Measurements from ENCODE around the gene SYF2.
"Not testable (repeated sequence)": the region's sequence is repeated elsewhere in the genome, so short reads cannot be mapped to it uniquely, and the experiment has no call there.

Gene SYF2

DNA sequence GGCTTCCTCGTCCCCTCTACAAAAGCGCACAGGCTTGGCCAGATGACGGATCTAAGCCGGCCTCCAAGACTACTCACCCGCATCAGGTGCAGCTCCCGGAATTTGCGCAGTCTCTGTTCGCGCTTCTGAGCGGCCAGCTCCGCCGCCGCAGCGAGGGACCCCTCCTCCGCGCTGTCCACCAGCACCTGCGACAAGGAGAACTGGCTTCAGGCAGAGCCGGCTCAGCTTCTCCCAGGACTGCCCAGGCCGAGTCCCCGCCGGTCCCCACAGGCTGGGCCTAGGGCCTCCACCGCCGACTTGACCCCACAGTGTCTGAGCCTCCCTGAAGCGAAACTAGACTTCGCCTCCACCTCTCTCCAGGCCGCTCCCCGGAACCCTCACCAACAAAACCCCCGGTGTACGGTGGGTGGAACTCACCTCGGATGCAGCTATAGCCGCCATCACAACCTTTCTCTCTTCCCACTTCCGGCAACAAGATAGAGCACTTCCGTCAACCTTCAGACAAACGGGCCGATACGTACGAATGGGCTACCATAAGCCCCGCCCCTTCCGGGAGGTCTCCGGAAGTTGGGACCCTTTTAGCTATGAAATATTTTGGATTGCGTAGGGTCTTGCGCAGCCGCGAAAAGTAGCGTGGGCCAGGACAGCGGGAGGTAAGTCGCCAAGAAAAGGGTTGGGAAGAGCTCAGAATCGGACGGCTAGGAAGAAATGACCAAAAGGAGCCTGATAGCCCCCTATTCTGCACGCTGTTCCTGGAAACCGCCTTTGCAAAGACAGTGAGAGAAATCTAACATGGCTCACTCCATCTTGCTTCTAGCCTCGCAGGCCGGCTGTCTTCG, at the start of gene SYF2:
Gene SYF2, minus strand, starts transcription at position 476 of the 839 bp plus-strand sequence. Its CDS starts 35 bp downstream, at position 441.
- peak; percentile 84 for DNase-seq (ENCODE audit: low read depth)

GRCh38 chr1:25279693-25280111, 47.4 kb upstream of the SYF2 start:
- DNase-seq (ENCODE audit: low read depth) = not testable (repeated sequence)

GRCh38 chr1:25278790-25279189, 46.5 kb upstream of the SYF2 start:
- not testable (repeated sequence) for DNase-seq (ENCODE audit: low read depth)

- not testable (repeated sequence) for DNase-seq (ENCODE audit: low read depth)
Observed at GRCh38 chr1:25278358-25278757, 46.1 kb upstream of the SYF2 start.

DNA sequence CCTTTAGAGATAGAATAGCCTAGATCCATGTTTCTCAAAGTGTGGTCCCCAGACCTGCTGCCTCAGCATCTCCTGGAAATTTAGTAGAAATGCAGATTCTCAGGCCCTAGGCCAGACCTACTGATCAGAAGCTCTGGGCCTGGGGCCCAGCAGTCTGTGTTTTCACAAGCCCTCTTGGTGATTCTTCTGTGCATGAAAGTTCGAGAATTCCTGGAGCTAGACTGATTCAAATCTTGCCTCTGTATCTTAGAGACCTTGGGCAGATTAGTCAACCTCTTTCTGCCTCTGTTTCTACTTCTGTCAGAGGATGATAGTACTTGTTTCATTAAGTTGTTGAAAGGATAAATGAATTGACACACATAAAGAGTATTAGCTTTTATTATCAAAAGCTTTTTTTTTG, 45.0 kb upstream of the SYF2 start:
- DNase-seq (ENCODE audit: low read depth) = not testable (repeated sequence)

DNA sequence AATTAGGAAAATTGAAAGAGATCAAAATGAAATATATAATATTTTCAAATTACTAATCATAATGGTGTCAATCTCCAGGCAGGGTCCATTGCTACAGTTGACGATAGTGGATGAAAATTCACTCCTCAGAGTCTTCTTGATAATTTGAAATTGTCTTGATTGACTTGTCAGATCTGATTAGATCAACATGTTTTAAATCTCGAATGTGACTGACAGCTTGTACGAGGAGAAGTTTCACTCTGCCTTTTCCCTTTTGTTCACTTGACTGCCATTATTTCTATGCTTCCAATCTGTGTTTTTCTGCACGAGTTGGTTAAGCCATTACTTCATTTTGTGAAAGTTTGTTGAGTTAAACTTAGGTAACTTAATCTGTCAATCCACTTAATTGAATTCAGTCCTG, 43.3 kb upstream of the SYF2 start:
- DNase-seq (ENCODE audit: low read depth) = not testable (repeated sequence)

GRCh38 chr1:25272238-25272637, 39.9 kb upstream of the SYF2 start, which contains the start of gene RHD:
RHD (plus strand) TSS chr1:25272509; CDS start chr1:25272548, 39 bp downstream.
- not testable (repeated sequence) for DNase-seq (ENCODE audit: low read depth)

DNA sequence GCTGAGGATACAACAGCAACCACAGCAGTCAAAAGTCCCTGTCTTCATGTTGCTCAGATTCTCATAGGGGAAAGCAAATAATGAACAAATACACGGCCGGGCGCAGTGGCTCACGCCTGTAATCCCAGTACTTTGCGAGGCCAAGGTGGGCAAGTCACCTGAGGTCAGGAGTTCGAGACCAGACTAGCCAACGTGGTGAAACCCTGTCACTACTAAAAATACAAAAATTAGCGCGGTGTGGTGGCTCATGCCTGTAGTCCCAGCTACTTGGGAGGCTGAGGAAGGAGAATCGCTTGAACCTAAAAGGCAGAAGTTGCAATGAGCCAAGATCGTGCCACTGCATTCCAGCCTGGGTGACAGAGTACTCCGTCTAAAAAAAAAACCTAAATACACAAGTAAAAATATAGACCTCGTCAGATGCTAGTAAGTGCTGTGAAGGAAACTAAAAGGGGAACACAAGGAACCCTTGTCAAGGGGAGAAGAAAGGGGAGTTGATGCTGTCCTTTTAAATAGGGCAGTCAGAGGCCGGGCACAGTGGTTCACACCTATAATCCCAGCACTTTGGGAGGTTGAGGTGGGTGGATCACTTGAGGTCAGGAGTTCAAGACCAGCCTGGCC, 36.0 kb upstream of the SYF2 start:
- DNase-seq (ENCODE audit: low read depth) = not testable (repeated sequence)

DNA sequence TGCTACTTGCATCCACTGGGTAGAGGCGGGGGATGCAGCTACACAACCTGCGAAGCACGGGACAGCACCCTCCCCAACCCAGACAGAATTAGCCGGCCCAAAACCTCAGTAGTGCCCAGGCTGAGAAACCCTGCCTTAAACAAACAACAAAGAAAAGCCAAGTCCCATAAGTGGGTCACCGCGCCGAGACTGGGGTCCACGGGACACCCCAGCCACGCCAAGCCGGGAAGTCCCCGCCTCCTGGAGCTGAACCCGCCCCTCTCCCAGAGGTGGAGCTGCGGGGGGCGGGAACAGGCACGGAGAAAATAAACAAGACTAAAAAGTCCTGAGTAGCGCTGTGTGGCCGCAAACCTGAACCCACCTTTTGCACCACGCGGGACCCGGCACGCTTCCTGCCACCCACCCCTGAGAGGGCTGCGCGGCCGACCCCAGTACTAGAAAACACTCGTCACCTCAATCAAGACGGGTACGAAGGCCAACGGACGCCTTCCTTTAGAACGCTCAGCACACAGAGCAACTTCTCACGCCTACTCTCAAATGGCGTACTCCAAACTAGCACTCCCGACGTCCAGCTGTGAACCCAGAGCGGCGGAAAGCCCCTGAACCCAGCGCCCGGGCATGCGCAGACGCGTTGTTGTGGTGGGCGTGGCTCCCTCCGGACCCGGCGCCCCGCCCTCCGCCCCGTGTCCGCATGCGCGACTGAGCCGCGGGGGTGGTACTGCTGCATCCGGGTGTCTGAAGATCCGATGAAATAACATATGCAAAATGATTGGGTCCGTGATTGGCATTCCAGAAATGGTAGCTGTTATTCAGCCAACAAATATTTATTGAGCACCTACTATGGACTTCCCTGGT, 35.2 kb upstream of the SYF2 start:
- peak; percentile 85 for DNase-seq (ENCODE audit: low read depth)

GRCh38 chr1:25266554-25267287, 34.4 kb upstream of the SYF2 start:
- DNase-seq (ENCODE audit: low read depth) = not testable (repeated sequence)

GRCh38 chr1:25260336-25260735, 28.0 kb upstream of the SYF2 start:
- DNase-seq (ENCODE audit: low read depth) = not testable (repeated sequence)

- not testable (repeated sequence) for DNase-seq (ENCODE audit: low read depth)
Observed at GRCh38 chr1:25259813-25260212, 27.5 kb upstream of the SYF2 start.

GRCh38 chr1:25257196-25257595, 24.9 kb upstream of the SYF2 start:
- no peak for DNase-seq (ENCODE audit: low read depth)

- DNase-seq (ENCODE audit: low read depth) = no peak
Observed at GRCh38 chr1:25256578-25256965, 24.3 kb upstream of the SYF2 start.

DNA sequence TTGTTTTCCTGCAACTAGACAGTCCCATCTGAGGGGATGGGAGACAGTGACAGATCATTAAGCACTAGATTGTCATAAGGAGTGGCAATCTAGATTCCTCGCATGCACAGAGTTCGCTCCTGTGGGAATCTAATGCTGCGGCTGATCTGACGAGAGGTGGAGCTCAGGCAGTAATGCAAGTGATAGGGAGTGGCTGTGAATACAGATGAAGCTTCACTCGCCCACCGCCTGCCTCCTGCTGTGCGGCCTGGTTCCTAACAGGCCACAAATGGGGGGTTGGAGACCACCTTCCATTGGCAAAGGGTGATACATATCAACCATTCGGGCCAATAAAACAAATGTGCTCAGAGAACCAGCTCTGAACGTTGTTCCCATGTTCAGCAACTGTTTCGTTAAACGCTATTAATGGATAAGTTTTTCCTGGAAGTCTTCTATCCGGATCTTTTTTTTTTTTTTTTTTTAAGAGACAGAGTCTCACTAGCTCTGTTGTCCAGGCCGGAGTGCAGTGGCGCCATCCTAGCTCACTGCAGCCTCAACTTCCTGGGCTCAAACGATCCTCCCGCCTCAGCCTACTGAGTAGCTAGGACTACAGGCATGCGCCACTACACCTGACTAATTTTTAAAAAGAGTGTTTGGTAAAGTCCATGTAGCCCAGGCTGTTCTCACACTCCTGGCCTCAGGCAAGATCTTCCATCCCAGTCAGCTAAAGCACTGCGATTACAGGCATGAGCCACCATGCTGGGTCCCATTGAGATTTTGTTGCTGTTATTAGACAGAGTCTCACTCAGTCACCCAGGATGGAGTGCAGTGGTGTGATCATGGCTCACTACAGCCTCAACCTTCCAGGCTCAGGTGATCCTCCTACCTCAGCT, 23.6 kb upstream of the SYF2 start:
- DNase-seq (ENCODE audit: low read depth) = no peak

GRCh38 chr1:25253911-25254310, 21.6 kb upstream of the SYF2 start:
- no peak for DNase-seq (ENCODE audit: low read depth)

DNA sequence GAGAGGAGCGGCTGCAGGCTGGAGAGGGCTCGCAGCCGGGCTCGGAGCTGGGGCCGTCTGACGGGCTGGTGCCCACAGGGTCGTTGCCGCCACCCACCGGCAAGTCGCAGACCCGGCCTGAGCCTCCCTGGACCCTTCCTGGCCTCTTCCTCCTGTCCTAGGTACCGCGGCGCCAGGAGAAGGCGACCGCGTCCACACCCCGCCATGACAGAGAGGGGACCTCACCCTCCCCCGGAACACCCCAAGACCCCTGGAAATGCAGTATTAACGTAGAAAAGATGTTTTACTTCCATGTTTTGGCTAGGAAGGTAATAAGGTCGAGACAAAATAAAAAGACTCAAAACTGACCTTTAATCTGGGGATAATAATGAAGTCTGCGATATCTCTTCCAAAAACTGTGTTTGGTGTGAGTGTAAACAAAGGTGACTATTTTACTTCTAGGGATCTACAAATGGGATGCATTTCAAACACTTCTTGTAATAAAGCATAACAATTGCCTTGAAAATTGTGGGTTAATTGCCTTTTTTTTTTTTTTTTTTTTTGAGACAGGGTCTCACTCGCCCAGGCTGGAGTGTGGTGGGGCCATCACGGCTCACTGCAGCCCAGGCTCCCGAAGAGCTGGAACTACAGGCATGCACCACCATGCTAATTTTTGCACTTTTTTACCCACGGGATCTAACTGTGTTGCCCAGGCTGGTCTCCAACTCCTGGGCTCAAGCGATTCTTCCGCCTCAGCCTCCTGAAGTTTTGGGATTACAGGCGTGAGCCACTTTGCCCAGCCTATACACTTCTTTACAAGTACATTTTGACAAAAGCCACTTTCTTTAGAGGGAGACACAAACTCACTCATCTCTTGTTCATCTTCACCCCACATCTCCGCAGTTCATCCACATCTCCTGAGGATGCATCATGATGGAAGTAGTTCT, 15.8 kb upstream of the SYF2 start:
- DNase-seq (ENCODE audit: low read depth) = no peak

GRCh38 chr1:25247024-25247828, 14.9 kb upstream of the SYF2 start, which contains the start of gene RSRP1:
RSRP1 (minus strand) TSS chr1:25247454; CDS start chr1:25246963, 491 bp downstream.
- DNase-seq (ENCODE audit: low read depth) = peak; percentile 100
